A673 (cell line): Measurements from ENCODE around the gene ISG15.

Source experiments
- EZH2 ChIP-seq: fragments of 200-600 bp; sonication (generic); IDR thresholded peaks from 2 replicates; pipeline ENCODE4 v1.6.1; 2017; ENCODE audit warnings: borderline replicate concordance, low read depth, mild to moderate bottlenecking, mixed read lengths, antibody characterized with exemption, low read length; ENCODE audit not compliant: poor library complexity, severe bottlenecking
- TF ChIP-seq, protein P1 (sequence below): fragments of 300-800, 200-600 bp; sonication (generic); conservative IDR thresholded peaks from 2 replicates; pipeline ENCODE4 v1.5.1; 2017; ENCODE audit warnings: low read depth, mild to moderate bottlenecking, antibody characterized with exemption, low read length, moderate library complexity, mixed read lengths

DNA sequence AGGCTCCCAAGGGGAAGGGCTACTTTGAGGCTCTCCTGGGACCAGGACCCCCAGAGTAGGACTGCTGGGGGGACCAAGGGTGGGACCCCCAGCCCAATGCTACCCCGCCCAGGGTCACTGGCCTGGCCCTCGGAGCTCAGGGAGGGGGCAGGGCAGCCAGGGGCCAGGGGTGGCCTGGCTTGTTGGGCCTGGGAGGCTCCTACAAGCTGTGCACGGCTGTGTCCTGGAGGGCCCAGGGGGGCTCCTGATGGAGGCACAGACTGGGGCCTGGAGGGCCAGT lies 15.6 kb upstream of the ISG15 start:
- TF ChIP-seq, protein P1, sequence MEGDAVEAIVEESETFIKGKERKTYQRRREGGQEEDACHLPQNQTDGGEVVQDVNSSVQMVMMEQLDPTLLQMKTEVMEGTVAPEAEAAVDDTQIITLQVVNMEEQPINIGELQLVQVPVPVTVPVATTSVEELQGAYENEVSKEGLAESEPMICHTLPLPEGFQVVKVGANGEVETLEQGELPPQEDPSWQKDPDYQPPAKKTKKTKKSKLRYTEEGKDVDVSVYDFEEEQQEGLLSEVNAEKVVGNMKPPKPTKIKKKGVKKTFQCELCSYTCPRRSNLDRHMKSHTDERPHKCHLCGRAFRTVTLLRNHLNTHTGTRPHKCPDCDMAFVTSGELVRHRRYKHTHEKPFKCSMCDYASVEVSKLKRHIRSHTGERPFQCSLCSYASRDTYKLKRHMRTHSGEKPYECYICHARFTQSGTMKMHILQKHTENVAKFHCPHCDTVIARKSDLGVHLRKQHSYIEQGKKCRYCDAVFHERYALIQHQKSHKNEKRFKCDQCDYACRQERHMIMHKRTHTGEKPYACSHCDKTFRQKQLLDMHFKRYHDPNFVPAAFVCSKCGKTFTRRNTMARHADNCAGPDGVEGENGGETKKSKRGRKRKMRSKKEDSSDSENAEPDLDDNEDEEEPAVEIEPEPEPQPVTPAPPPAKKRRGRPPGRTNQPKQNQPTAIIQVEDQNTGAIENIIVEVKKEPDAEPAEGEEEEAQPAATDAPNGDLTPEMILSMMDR = no peak
- no peak for TF ChIP-seq EZH2
